Endothelial cell of umbilical vein (primary cell): Measurements from ENCODE around the gene OXLD1. TPM values are rescaled to one million over a fixed set of nuclear protein-coding genes. Genes with fewer than 3 reads are reported as not detected.

ENCODE experiments used
- BruUV-seq: library from RNA; stranded (reverse); fragments of 400-500 nt; replicated peaks from 2 replicates; lab custom pipeline; 2021; lab: Mats Ljungman, UMichigan
- CTCF ChIA-PET: fragments of 300-600, 350-600 bp; sonication (Branson Sonifier 250); formaldehyde crosslinking; loops from one replicate; lab custom pipeline; 2021; ENCODE audit warnings: antibody characterized with exemption, inconsistent platforms; lab: Charles Lee
- POLR2A ChIA-PET: fragments of 300-600, 350-600 bp; sonication (Branson Sonifier 250); formaldehyde crosslinking; loops from one replicate; lab custom pipeline; 2021; ENCODE audit warnings: antibody characterized with exemption, inconsistent platforms; lab: Charles Lee
- DNase-seq: peaks from one replicate; pipeline ENCODE4 v3.0.0-alpha.2; 2011; ENCODE audit warnings: low read depth, low spot score
- FAIRE-seq: peaks from 2 replicates; lab custom pipeline; 2011; peaks lifted over from hg19 to GRCh38; lab: Jason Lieb, UNC
- H2AFZ ChIP-seq: 2 replicates; pipeline ENCODE4 v1.6.0; 2012; ENCODE audit warnings: low read depth, low read length, control low read depth, inconsistent platforms
- H3K27ac ChIP-seq: 2 replicates; pipeline ENCODE4 v1.5.1; 2011; ENCODE audit warnings: low read depth, mild to moderate bottlenecking, control low read depth, low read length, moderate library complexity; ENCODE audit not compliant: insufficient read depth
- H3K27me3 ChIP-seq, 2 experiments: 2 replicates each; pipeline versions ENCODE4 v1.6.0 to v1.6.1; 2011; ENCODE audit warnings: low read length in 2 of 2, mixed read lengths in 1 of 2; ENCODE audit not compliant: control insufficient read depth in 2 of 2, insufficient read depth in 2 of 2
- H3K36me3 ChIP-seq, 2 experiments: 2 replicates in 1 of 2; 3 replicates in 1 of 2; pipeline ENCODE4 v1.5.1; 2011; ENCODE audit warnings: low read length in 2 of 2, mild to moderate bottlenecking in 1 of 2, moderate library complexity in 1 of 2; ENCODE audit not compliant: control insufficient read depth in 2 of 2, insufficient read depth in 2 of 2; ENCODE audit errors: extremely low read depth in 1 of 2
- H3K4me1 ChIP-seq: 3 replicates; pipeline ENCODE4 v1.5.1; 2011; ENCODE audit warnings: mild to moderate bottlenecking, low read length; ENCODE audit not compliant: control insufficient read depth, insufficient read depth; ENCODE audit errors: extremely low read depth
- H3K4me2 ChIP-seq: 2 replicates; pipeline ENCODE4 v1.6.1; 2011; ENCODE audit warnings: low read length, control low read depth, mixed read lengths; ENCODE audit not compliant: insufficient read depth
- H3K4me3 ChIP-seq, 3 experiments: fragments of 200-600 bp in 1 of 3; sonication (generic), shearing (Covaris generic) in 1 of 3; replicated peaks in 1 of 3; 2 replicates each; pipeline ENCODE4 v1.5.1; 2011 to 2016; ENCODE audit warnings: control low read depth in 3 of 3, low read length in 3 of 3, mild to moderate bottlenecking in 2 of 3, inconsistent platforms in 1 of 3, low read depth in 1 of 3, moderate library complexity in 1 of 3; ENCODE audit not compliant: insufficient read depth in 1 of 3
- H3K79me2 ChIP-seq: 2 replicates; pipeline ENCODE4 v1.6.0; 2012; ENCODE audit warnings: low read length, inconsistent platforms; ENCODE audit not compliant: control insufficient read depth, insufficient read depth
- H3K9ac ChIP-seq: replicated peaks from 2 replicates; pipeline ENCODE3; 2011; ENCODE audit warnings: low read length, control low read depth; ENCODE audit not compliant: insufficient read depth; ENCODE audit errors: extremely low read depth
- H3K9me1 ChIP-seq: replicated peaks from 3 replicates; pipeline ENCODE4 v1.6.0; 2011; ENCODE audit warnings: mild to moderate bottlenecking, low read length; ENCODE audit not compliant: control insufficient read depth, insufficient read depth; ENCODE audit errors: extremely low read depth
- H3K9me3 ChIP-seq: replicated peaks from 2 replicates; pipeline ENCODE4 v1.5.1; 2012; ENCODE audit warnings: low read length, inconsistent platforms; ENCODE audit not compliant: control insufficient read depth, insufficient read depth
- H4K20me1 ChIP-seq: replicated peaks from 2 replicates; pipeline ENCODE3; 2011; ENCODE audit warnings: mild to moderate bottlenecking, low read length; ENCODE audit not compliant: control insufficient read depth, insufficient read depth; ENCODE audit errors: extremely low read depth
- CTCF ChIP-seq, 2 donors: IDR thresholded peaks; 1 replicate in 1 of 2; 2 replicates in 1 of 2; pipeline ENCODE4 v1.5.1; 2011; ENCODE audit warnings: low read length in 2 of 2, mild to moderate bottlenecking in 2 of 2, moderate library complexity in 2 of 2, control low read depth in 1 of 2, inconsistent platforms in 1 of 2, low read depth in 1 of 2; ENCODE audit not compliant: insufficient read depth in 1 of 2; ENCODE audit errors: extremely low read depth in 1 of 2
- EZH2 ChIP-seq: IDR thresholded peaks from 2 replicates; pipeline ENCODE4 v1.6.1; 2012; ENCODE audit warnings: borderline replicate concordance, low read depth, mild to moderate bottlenecking, moderate library complexity, low read length, inconsistent platforms; ENCODE audit not compliant: severe bottlenecking
- FOS ChIP-seq: IDR thresholded peaks from 2 replicates; pipeline ENCODE4 v1.6.1; 2011; ENCODE audit warnings: mild to moderate bottlenecking, low read length, moderate library complexity, borderline replicate concordance; ENCODE audit not compliant: insufficient read depth
- GATA2 ChIP-seq: IDR thresholded peaks from 2 replicates; pipeline ENCODE4 v1.7.0; 2011; ENCODE audit warnings: low read depth, mild to moderate bottlenecking, moderate library complexity, mixed read lengths, low read length; ENCODE audit not compliant: insufficient read length, insufficient read depth
- JUN ChIP-seq: IDR thresholded peaks from 2 replicates; pipeline ENCODE4 v1.6.1; 2011; ENCODE audit warnings: borderline replicate concordance, low read depth; ENCODE audit not compliant: insufficient read length, insufficient read depth
- MYC ChIP-seq: IDR thresholded peaks from one replicate; pipeline ENCODE4 v1.6.1; 2011; ENCODE audit warnings: mild to moderate bottlenecking, low read depth, low read length
- POLR2A ChIP-seq: IDR thresholded peaks from 2 replicates; pipeline ENCODE4 v1.6.1; 2012; ENCODE audit warnings: low read depth, mild to moderate bottlenecking, control low read depth, low read length
- POLR2AphosphoS5 ChIP-seq: IDR thresholded peaks from 2 replicates; pipeline ENCODE4 v1.6.1; 2012; ENCODE audit warnings: low read depth, mild to moderate bottlenecking, control low read depth, low read length, moderate library complexity; ENCODE audit not compliant: insufficient read depth
- dilution Hi-C: fragments of 300-500 bp; cut with MboI; formaldehyde crosslinking; loops from one replicate; pipeline ENCODE4 v1.15.0; 2019; ENCODE audit warnings: low sequenced_read_pairs; ENCODE audit not compliant: extremely low pct_ligation_motif_present
- intact Hi-C: fragments of 100-400 bp; cut with micrococcal nuclease; formaldehyde crosslinking; loops from one replicate; pipeline ENCODE4 v1.10.0; 2022
- polyA plus RNA-seq, 4 experiments: library from polyadenylated mRNA; depleted of rRNA in 3 of 4; stranded (reverse) in 3 of 4; unstranded in 1 of 4; fragments of >200 nt; gene quantifications; 2 replicates each; pipeline versions ENCODE4 v1.2.1 to v1.2.3, GENCODE V29; 2011 to 2012; ENCODE audit warnings: missing spikeins in 1 of 4
- total RNA-seq: library from RNA; stranded (reverse); gene quantifications from 2 replicates; pipeline ENCODE4 v1.2.3, GENCODE V29; 2021

OXLD1 gene
- total and polyA plus RNA-seq, 2 donors (not counting 3 experiments of a cell fraction or from before 2014, with no cell fraction given): 20.1 to 35.2 TPM

- dilution Hi-C loops: no loop called here
- Histone ChIP-seq H3K9ac (no peak overlapping the region), H3K79me2 (peaks cover 29% of the 10 kb centered on the region), H3K27me3 (no peaks in the 10 kb centered on the region), H3K9me3 (no peaks in the 10 kb centered on the region), H3K36me3 (peaks cover 21 to 74% of the 10 kb centered on the region in 2 experiments), H3K9me1 (no peaks in the 10 kb centered on the region), H3K27ac (no peak overlapping the region), H2AFZ (no peak overlapping the region), H3K4me3 (no peak overlapping the region), H3K4me1 (no peaks in the 10 kb centered on the region), H4K20me1 (no peaks in the 10 kb centered on the region), H3K4me2 (no peak overlapping the region)
- BruUV-seq: no TSS peak
- intact Hi-C loops: no loop called here
- ChIA-PET CTCF (no interaction called here), POLR2A (no interaction called here)
- DNase-seq: no peak
- FAIRE-seq: no peak
- TF ChIP-seq POLR2AphosphoS5: no peak
- no peak for TF ChIP-seq FOS
- TF ChIP-seq GATA2: no peak
- TF ChIP-seq EZH2: no peak
- TF ChIP-seq MYC: no peak
- TF ChIP-seq POLR2A: no peak
- TF ChIP-seq CTCF (IDR thresholded peaks at IDR 0.05; ENCODE audit: extremely low read depth in 1 of 2, insufficient read depth in 1 of 2, low read depth in 1 of 2, low read length in 2 of 2): no peak
- TF ChIP-seq JUN: no peak
Observed at GRCh38 chr17:81695211-81695610, 28.8 kb upstream of the OXLD1 start.
